ENCODE measurements around the gene CTTN. TPM values are rescaled to one million over a fixed set of nuclear protein-coding genes. Genes with fewer than 3 reads are reported as not detected.

Gene CTTN
- total RNA-seq, 1 experiment from 2014 or later: 503 TPM

DNA sequence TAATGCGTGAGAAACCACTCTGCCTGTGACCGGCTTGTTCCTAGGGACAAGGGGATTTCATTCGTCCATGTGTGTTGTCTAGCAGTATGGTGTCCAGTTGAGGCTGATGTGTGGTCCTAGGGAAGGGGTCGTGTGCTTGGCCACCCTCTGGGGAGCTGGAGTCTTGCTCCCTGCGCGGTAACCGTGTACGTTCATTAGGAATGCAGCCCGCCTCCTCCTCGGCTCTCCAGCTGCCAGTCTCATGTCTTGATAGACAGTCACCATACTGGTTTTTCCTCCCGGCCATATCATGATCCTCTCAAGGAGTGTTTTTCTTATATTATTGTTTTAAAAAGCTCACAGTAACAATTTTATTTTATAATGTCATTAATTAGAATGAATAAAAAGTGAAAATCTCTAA lies 5.9 kb downstream of the CTTN start:
- Histone ChIP-seq H3K4me1 (ENCODE audit: control insufficient read depth, insufficient read depth, low read length) (peaks cover 17% of the 10 kb centered on the region), H3K27me3 (ENCODE audit: control insufficient read depth, insufficient read depth, low read length) (no peaks in the 10 kb centered on the region), H3K4me3 (ENCODE audit: low read depth in 2 of 2, low read length in 2 of 2) (no peak overlapping the region), H3K27ac (ENCODE audit: low read length) (no peak overlapping the region), H3K36me3 (ENCODE audit: control insufficient read depth, insufficient read depth, low read length) (peaks cover 29% of the 10 kb centered on the region), H3K9me3 (ENCODE audit: control insufficient read depth, insufficient read depth, low read depth, low read length) (no peaks in the 10 kb centered on the region)
- intact Hi-C loops (cut with micrococcal nuclease; ENCODE audit: unreplicated experiment): no loop called here
- DNase-seq (ENCODE audit: low read depth, low spot score) (no peak), ATAC-seq (no peak)
- CTCF ChIA-PET: no interaction called here
- POLR2A ChIA-PET: no interaction called here
- TF ChIP-seq SIN3A (IDR thresholded peaks at IDR 0.05; ENCODE audit: borderline replicate concordance, insufficient read depth, low read depth, low read length) (no peak), POLR2AphosphoS5 (IDR thresholded peaks at IDR 0.05; ENCODE audit: low read depth, low read length) (no peak), REST (IDR thresholded peaks at IDR 0.05; ENCODE audit: insufficient read depth in 1 of 2, low read depth in 2 of 2, low read length in 1 of 2) (no peak), TCF7L2 (IDR thresholded peaks at IDR 0.05; ENCODE audit: low read depth, low read length) (no peak)
- TF ChIP-seq, protein P1, sequence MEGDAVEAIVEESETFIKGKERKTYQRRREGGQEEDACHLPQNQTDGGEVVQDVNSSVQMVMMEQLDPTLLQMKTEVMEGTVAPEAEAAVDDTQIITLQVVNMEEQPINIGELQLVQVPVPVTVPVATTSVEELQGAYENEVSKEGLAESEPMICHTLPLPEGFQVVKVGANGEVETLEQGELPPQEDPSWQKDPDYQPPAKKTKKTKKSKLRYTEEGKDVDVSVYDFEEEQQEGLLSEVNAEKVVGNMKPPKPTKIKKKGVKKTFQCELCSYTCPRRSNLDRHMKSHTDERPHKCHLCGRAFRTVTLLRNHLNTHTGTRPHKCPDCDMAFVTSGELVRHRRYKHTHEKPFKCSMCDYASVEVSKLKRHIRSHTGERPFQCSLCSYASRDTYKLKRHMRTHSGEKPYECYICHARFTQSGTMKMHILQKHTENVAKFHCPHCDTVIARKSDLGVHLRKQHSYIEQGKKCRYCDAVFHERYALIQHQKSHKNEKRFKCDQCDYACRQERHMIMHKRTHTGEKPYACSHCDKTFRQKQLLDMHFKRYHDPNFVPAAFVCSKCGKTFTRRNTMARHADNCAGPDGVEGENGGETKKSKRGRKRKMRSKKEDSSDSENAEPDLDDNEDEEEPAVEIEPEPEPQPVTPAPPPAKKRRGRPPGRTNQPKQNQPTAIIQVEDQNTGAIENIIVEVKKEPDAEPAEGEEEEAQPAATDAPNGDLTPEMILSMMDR (IDR thresholded peaks at IDR 0.05): no peak
- no TSS peak for BruUV-seq (replicated peaks)
- in situ Hi-C loops (cut with HindIII; ENCODE audit: low pct_unique_long_range_greater_than_20kb, low sequenced_read_pairs): no loop called here

- H3K4me1 ChIP-seq (ENCODE audit: control insufficient read depth, insufficient read depth, low read length): 0 out of 2 replicates have a peak, but pooled peaks cover 6% of the 10 kb centered on the region
- no TSS peak for BruUV-seq (replicated peaks)
- intact Hi-C loops (cut with micrococcal nuclease; ENCODE audit: unreplicated experiment) (no loop called here), in situ Hi-C loops (cut with HindIII; ENCODE audit: low pct_unique_long_range_greater_than_20kb, low sequenced_read_pairs) (no loop called here)
- ChIA-PET CTCF (no interaction called here), POLR2A (no interaction called here)
- H3K27ac ChIP-seq (ENCODE audit: low read length): no peak overlapping the region
- DNase-seq (ENCODE audit: low read depth, low spot score) (no peak), ATAC-seq (no peak)
- no peak overlapping the region for H3K4me3 ChIP-seq (ENCODE audit: low read depth in 2 of 2, low read length in 2 of 2)
- peaks cover 44% of the 10 kb centered on the region for H3K36me3 ChIP-seq (ENCODE audit: control insufficient read depth, insufficient read depth, low read length)
- TF ChIP-seq REST (IDR thresholded peaks at IDR 0.05; ENCODE audit: insufficient read depth in 1 of 2, low read depth in 2 of 2, low read length in 1 of 2): no peak
- TF ChIP-seq POLR2AphosphoS5 (IDR thresholded peaks at IDR 0.05; ENCODE audit: low read depth, low read length): no peak
- TF ChIP-seq, protein P1 (IDR thresholded peaks at IDR 0.05): no peak
- TF ChIP-seq SIN3A (IDR thresholded peaks at IDR 0.05; ENCODE audit: borderline replicate concordance, insufficient read depth, low read depth, low read length): no peak
- no peak for TF ChIP-seq TCF7L2 (IDR thresholded peaks at IDR 0.05; ENCODE audit: low read depth, low read length)
- no peaks in the 10 kb centered on the region for H3K9me3 ChIP-seq (ENCODE audit: control insufficient read depth, insufficient read depth, low read depth, low read length)
- H3K27me3 ChIP-seq (ENCODE audit: control insufficient read depth, insufficient read depth, low read length): no peaks in the 10 kb centered on the region
Measured at GRCh38 chr11:70405679-70406395, 7.5 kb downstream of the CTTN start.

Measured in Panc1 (cell line).